ENCODE measurements around the gene PURA.
A peak's percentile ranks its signal among the peaks of the same experiment; 100 is the strongest.

PURA gene

GRCh38 chr5:140136624-140137023, 22.7 kb downstream of the PURA start:
- Mint-ChIP-seq H3K36me3 (ENCODE audit: low read depth) (no peaks in the 10 kb centered on the region), H3K4me3 (no peak overlapping the region), H3K9me3 (no peaks in the 10 kb centered on the region), H3K27me3 (ENCODE audit: low read depth) (peaks cover 8% of the 10 kb centered on the region), H3K27ac (no peak overlapping the region), H3K4me1 (ENCODE audit: low read depth) (peaks cover 13% of the 10 kb centered on the region)

DNA sequence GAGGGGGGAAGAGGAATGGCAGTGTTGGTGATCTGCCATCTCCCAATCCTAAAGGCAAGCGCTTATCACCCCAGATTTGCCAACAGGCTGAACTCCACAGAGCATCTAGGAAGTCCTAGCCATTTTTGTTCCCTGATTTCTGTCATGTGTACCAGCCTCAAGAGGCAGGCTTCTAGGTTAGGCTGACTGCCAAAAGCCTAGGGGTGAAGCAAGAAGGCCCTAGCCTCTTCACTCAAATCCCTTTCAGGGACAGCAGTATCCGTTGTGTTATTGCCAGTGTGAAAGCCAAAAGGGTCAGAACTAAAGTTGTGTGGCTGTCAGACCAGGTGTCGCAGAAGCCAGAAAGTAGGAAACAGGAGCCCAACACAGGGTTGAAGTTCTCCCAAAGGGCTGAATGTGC, 26.5 kb downstream of the PURA start:
- peaks cover 4% of the 10 kb centered on the region for H3K4me1 Mint-ChIP-seq (ENCODE audit: low read depth)
- H3K27me3 Mint-ChIP-seq (ENCODE audit: low read depth): peaks cover 20% of the 10 kb centered on the region
- H3K4me3 Mint-ChIP-seq: no peak overlapping the region
- H3K36me3 Mint-ChIP-seq (ENCODE audit: low read depth): no peaks in the 10 kb centered on the region
- no peak overlapping the region for H3K27ac Mint-ChIP-seq
- H3K9me3 Mint-ChIP-seq: no peaks in the 10 kb centered on the region

- Mint-ChIP-seq H3K27me3 (ENCODE audit: low read depth) (peaks cover 24% of the 10 kb centered on the region), H3K36me3 (ENCODE audit: low read depth) (no peaks in the 10 kb centered on the region), H3K4me3 (no peak overlapping the region), H3K9me3 (no peaks in the 10 kb centered on the region), H3K27ac (no peak overlapping the region), H3K4me1 (ENCODE audit: low read depth) (peaks cover 5% of the 10 kb centered on the region)
These were observed 27.3 kb downstream of the PURA start for GRCh38 chr5:140141241-140141640.

DNA sequence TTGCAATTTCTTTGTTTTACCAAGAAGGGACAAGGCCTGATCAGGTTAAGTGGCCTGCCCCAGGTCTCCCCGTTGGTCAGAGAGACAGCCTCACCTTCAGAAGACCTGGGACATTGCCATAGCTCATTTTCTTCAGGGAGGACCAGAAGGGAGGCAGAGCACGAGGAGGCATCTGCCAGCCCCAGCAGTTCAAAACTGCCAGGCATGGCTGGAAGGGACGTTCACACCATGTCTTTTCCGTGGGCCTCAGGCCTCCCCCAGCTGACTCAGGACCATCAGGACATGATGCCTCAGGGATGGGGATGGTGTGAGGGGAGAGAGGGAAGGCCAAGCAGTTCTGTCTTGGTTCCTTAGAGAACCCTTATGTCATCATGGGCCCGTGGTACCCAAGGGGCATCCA, 28.3 kb downstream of the PURA start:
- no peak overlapping the region for H3K27ac Mint-ChIP-seq
- no peaks in the 10 kb centered on the region for H3K9me3 Mint-ChIP-seq
- peaks cover 8% of the 10 kb centered on the region for H3K4me1 Mint-ChIP-seq (ENCODE audit: low read depth)
- H3K36me3 Mint-ChIP-seq (ENCODE audit: low read depth): no peaks in the 10 kb centered on the region
- no peak overlapping the region for H3K4me3 Mint-ChIP-seq
- peaks cover 32% of the 10 kb centered on the region for H3K27me3 Mint-ChIP-seq (ENCODE audit: low read depth)

DNA sequence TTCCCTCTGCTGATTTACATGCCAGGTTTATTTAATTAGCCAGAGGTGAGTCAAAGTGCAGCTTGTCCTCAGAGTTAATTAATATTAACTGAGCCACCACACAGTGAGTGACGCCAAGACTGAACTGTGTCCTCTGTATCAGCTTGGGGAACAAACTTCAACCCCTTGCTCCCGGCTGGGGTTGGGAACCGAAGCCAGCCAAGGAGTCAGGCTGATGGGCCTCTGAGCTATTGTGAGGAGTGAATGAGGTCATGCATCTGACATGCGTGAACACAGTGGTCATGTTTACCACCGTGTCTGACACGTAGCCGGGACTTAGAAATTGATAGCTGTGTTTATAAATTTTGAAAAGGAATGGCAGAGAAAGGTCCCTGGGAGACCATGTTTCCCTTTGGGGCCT, 28.9 kb downstream of the PURA start:
- Mint-ChIP-seq H3K4me3 (no peak overlapping the region), H3K9me3 (no peaks in the 10 kb centered on the region), H3K27ac (no peak overlapping the region), H3K36me3 (ENCODE audit: low read depth) (no peaks in the 10 kb centered on the region), H3K4me1 (ENCODE audit: low read depth) (peaks cover 8% of the 10 kb centered on the region), H3K27me3 (ENCODE audit: low read depth) (peaks cover 38% of the 10 kb centered on the region)

- no peak overlapping the region for H3K4me3 Mint-ChIP-seq
- H3K27ac Mint-ChIP-seq: no peak overlapping the region
- H3K36me3 Mint-ChIP-seq (ENCODE audit: low read depth): no peaks in the 10 kb centered on the region
- H3K4me1 Mint-ChIP-seq (ENCODE audit: low read depth): peaks cover 8% of the 10 kb centered on the region
- H3K9me3 Mint-ChIP-seq: no peaks in the 10 kb centered on the region
- peaks cover 44% of the 10 kb centered on the region for H3K27me3 Mint-ChIP-seq (ENCODE audit: low read depth)
These were observed 29.8 kb downstream of the PURA start for GRCh38 chr5:140143521-140144258.

GRCh38 chr5:140145256-140145655, 31.3 kb downstream of the PURA start:
- H3K27me3 Mint-ChIP-seq (ENCODE audit: low read depth): peaks cover 39% of the 10 kb centered on the region
- H3K4me1 Mint-ChIP-seq (ENCODE audit: low read depth): peaks cover 8% of the 10 kb centered on the region
- H3K36me3 Mint-ChIP-seq (ENCODE audit: low read depth): no peaks in the 10 kb centered on the region
- H3K4me3 Mint-ChIP-seq: peak overlapping the region; percentile 41
- no peaks in the 10 kb centered on the region for H3K9me3 Mint-ChIP-seq
- H3K27ac Mint-ChIP-seq: no peak overlapping the region

DNA sequence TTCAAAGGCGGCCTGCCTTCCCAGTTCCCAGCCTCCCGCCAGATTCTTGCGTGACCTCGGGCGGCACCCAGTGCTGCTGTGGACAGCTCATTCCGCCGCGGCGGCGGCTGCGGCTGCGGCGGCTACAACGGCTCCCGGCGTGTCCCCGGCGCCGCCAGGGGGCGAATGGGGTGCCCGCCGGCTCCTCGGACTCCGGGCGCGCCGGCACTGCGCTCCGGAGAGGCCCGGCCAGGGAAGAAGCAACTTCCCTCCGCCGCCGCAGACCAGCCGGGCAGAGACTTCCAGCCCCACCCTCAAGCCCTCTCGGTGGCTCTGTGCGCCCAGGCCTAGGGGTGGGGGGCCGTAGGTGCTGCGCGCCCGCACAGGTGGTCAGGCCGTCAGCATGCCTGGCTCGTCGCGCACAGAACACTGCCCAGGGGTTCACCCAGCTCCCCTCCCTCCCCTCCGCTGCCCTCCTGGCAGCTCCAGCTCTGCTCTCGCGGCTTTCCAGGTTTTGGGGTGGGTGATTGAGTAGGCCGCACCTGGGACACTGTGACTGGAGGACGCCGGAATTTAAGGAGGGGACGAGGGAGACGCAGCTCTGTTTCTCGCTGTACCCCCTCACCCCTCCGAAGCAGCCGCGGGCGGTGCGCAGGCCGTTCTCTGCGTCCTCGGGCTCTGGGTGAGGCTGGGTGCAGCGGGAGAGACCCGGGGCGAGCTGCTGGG, 32.1 kb downstream of the PURA start:
- peaks cover 37% of the 10 kb centered on the region for H3K27me3 Mint-ChIP-seq (ENCODE audit: low read depth)
- H3K4me3 Mint-ChIP-seq: peak overlapping the region; percentile 41
- H3K27ac Mint-ChIP-seq: no peak overlapping the region
- H3K4me1 Mint-ChIP-seq (ENCODE audit: low read depth): peaks cover 8% of the 10 kb centered on the region
- no peaks in the 10 kb centered on the region for H3K9me3 Mint-ChIP-seq
- H3K36me3 Mint-ChIP-seq (ENCODE audit: low read depth): no peaks in the 10 kb centered on the region

DNA sequence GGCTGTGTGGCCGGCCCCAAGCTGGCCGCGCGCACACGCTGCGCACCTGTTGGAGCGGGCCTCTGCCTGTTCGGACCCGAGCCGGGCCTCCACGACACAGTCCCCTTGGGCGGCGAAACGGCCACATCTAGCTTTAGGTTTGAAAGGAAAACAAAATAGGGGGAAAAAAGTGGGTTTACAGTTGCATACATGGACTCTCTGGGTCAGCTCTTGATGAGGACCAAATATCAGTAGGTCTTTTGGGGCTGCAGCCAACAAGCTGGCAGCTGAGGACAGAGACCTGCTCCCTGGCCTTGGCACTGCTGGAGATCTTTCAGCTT, 32.6 kb downstream of the PURA start:
- H3K4me3 Mint-ChIP-seq: no peak overlapping the region
- peaks cover 37% of the 10 kb centered on the region for H3K27me3 Mint-ChIP-seq (ENCODE audit: low read depth)
- no peak overlapping the region for H3K27ac Mint-ChIP-seq
- H3K36me3 Mint-ChIP-seq (ENCODE audit: low read depth): no peaks in the 10 kb centered on the region
- no peaks in the 10 kb centered on the region for H3K9me3 Mint-ChIP-seq
- H3K4me1 Mint-ChIP-seq (ENCODE audit: low read depth): peaks cover 8% of the 10 kb centered on the region

DNA sequence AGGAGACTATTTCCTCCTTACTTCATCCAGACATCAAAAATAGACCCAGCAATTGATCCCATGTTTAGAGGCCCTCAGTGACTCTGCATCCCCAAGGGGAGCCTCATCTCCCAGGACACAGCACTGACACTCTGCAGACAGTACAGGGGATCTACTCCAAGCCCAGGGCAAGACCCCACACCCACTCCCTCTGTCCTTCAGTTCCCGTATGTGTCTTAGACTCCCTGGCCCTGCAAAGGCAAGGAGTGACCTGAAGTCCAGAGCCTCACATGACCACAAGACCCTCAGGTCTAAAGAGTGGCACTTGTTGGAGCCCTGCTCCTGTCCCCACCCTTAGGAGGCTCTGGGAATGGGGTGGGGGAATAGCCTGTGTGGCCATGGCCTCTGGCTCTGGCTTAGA, 33.6 kb downstream of the PURA start:
- H3K4me3 Mint-ChIP-seq: no peak overlapping the region
- H3K27ac Mint-ChIP-seq: no peak overlapping the region
- H3K4me1 Mint-ChIP-seq (ENCODE audit: low read depth): peaks cover 11% of the 10 kb centered on the region
- H3K36me3 Mint-ChIP-seq (ENCODE audit: low read depth): no peaks in the 10 kb centered on the region
- no peaks in the 10 kb centered on the region for H3K9me3 Mint-ChIP-seq
- H3K27me3 Mint-ChIP-seq (ENCODE audit: low read depth): peaks cover 41% of the 10 kb centered on the region

DNA sequence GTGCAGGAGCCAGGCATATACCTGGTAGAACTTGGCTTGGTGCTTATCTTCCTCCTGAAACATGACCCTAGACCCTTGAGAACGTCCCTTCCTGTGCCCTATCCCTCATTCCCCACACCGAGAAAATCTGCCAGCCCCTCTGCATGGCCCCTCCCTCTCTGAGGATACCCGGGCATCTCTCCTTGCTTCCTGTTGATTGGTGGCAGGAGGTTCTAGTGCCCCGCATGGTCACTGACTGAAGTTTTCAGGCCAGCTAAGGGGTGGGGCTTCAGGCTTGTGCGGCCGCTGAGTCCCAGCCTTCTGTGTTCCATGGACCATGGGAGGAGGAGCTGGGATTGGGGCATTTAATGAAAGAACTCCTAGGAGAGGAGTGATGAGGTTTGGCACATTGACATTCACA, 34.6 kb downstream of the PURA start:
- no peaks in the 10 kb centered on the region for H3K9me3 Mint-ChIP-seq
- H3K36me3 Mint-ChIP-seq (ENCODE audit: low read depth): no peaks in the 10 kb centered on the region
- H3K4me1 Mint-ChIP-seq (ENCODE audit: low read depth): peaks cover 11% of the 10 kb centered on the region
- H3K4me3 Mint-ChIP-seq: no peak overlapping the region
- H3K27me3 Mint-ChIP-seq (ENCODE audit: low read depth): peaks cover 41% of the 10 kb centered on the region
- no peak overlapping the region for H3K27ac Mint-ChIP-seq

DNA sequence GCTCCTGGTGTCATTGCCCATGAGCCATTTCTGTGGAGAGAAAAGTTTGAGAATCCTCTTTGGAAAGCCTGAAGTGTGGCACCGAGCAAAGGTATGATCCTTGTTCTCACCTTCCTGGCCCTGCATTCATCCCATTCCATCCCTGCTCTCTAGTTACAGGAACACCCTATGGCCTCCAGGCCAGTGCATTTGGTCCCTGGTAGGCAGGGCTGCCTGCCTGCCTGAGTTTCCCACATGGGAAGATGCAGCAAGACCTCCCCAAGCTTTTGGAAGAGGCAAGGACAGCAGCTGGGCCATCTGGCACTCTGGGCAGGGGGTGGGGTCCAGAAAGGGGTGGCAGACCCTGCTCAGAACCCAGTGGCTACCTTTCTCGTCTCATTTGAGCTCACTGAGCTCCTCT, 36.3 kb downstream of the PURA start:
- Mint-ChIP-seq H3K27ac (no peak overlapping the region), H3K4me1 (ENCODE audit: low read depth) (peaks cover 9% of the 10 kb centered on the region), H3K27me3 (ENCODE audit: low read depth) (peaks cover 31% of the 10 kb centered on the region), H3K36me3 (ENCODE audit: low read depth) (no peaks in the 10 kb centered on the region), H3K4me3 (no peak overlapping the region), H3K9me3 (no peaks in the 10 kb centered on the region)

DNA sequence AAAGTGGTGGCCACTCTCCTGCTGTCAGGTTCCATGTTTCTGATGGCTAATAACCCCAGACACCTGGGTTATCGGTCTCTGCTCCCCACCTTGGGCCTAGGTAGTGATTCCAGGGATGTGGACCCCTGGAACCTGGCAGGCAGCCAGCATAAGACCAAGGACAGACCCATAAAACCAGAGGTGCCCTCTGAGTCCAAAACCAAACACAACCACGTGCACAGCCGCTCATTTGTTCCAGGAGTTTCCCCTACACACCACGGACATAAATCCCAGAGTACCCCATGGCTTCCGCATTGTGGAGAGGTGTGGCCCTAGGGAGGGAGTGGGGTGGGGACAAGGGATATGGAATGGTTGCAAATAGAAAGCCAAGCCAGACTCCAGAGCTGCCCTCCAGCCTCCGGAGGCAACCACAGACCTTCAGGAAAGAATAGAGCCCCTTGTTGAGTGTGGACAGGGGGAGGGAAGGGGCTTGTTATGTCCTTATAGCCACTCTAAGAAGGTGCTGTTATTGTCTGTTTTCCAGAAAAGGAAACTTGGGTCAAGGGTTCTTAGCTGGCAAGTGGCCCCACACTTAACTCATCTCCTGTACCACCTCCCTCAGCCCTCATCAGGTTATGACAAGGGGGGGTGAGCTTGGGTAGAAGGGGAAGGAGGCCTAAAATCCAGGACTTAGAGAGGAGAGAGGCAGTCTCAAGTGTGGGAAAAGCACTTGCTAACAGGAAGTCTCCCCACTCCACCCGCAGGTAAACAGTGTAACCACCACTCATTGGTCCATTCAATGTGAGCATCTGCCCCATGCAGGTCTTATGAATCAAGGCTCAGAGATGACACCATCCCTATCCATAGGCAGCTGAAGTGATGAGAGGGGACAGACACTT, 37.5 kb downstream of the PURA start:
- Mint-ChIP-seq H3K4me3 (no peak overlapping the region), H3K9me3 (no peaks in the 10 kb centered on the region), H3K36me3 (ENCODE audit: low read depth) (no peaks in the 10 kb centered on the region), H3K4me1 (ENCODE audit: low read depth) (peaks cover 8% of the 10 kb centered on the region), H3K27ac (peak overlapping the region; percentile 21), H3K27me3 (ENCODE audit: low read depth) (peaks cover 25% of the 10 kb centered on the region)

DNA sequence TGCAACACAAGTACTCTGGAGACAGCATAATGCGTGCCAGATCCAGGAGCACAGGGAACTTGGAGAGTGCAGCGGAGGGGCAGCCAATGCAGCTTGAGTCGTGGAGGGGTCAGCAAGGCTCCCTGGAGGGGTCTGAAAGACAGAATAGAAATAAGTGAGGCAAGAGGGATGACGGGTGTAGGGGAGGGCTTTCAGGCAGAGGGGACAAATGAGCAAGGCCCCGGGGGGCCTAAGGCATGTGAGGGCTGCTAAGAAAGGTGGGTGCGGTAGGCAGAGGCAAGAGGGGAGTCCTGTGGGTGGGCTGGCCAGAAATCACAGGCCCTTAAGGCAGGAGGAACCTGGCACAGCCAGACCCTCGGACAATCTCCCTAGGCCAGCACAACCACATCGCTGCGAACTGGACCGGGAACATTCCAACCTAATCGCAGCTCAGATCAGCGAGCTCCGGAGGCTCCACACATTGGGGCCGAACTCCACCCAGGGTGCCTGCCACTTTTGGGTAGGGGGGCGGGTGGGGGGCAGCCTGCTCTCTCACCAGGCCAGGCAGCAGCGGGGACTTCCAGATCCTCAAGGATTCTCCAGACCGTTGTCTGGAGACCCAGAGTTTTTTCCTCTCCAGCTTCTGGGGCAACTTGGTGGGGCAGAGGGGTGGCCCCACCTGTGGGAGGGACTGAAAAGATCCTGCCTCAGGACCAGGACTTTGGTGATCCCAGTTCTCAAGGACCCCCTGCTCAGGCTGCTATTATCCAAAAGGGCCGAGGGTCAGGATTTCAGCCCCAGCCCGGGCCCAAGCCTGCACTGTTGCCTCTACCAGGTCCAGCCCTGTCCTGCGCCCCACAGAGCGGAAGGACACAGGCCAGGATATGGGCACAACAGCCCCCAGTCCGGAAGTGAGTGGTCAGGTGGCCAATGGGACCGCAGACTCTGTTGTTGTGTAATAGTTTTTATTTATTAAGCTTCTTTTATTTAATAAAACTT, 38.4 kb downstream of the PURA start:
- Mint-ChIP-seq H3K27ac (peak overlapping the region; percentile 21), H3K4me1 (ENCODE audit: low read depth) (peaks cover 8% of the 10 kb centered on the region), H3K36me3 (ENCODE audit: low read depth) (no peaks in the 10 kb centered on the region), H3K4me3 (no peak overlapping the region), H3K9me3 (no peaks in the 10 kb centered on the region), H3K27me3 (ENCODE audit: low read depth) (peaks cover 16% of the 10 kb centered on the region)
